HG03378 (cell line): ENCODE data around the gene KRTAP9-9.
"Not testable (repeated sequence)": the region's sequence is repeated elsewhere in the genome, so short reads cannot be mapped to it uniquely, and the experiment has no call there.

Experiments
- ATAC-seq: cut with Tn5 transposase; IDR thresholded peaks from one replicate; pipeline ENCODE4 v1.9.1; 2021; ENCODE audit warnings: mild to moderate bottlenecking, moderate library complexity; ENCODE audit not compliant: unreplicated experiment

Gene KRTAP9-9

GRCh38 chr17:41255381-41256290, at the start of gene KRTAP9-9:
KRTAP9-9 (plus strand) TSS chr17:41255384.
- not testable (repeated sequence) for ATAC-seq

- ATAC-seq = no peak
Measured at GRCh38 chr17:41211845-41212466, 43.2 kb upstream of the KRTAP9-9 start.

- ATAC-seq = no peak
Measured at GRCh38 chr17:41212524-41213169, 42.5 kb upstream of the KRTAP9-9 start.

- no peak for ATAC-seq
Measured at GRCh38 chr17:41215681-41216080, 39.5 kb upstream of the KRTAP9-9 start.

GRCh38 chr17:41223821-41224220, 31.4 kb upstream of the KRTAP9-9 start:
- ATAC-seq = no peak

GRCh38 chr17:41226051-41226450, 29.1 kb upstream of the KRTAP9-9 start:
- no peak for ATAC-seq

GRCh38 chr17:41226598-41227095, 28.5 kb upstream of the KRTAP9-9 start, which contains the start of gene KRTAP9-2:
KRTAP9-2 (plus strand) TSS chr17:41226648; CDS start chr17:41226655, 7 bp downstream.
- not testable (repeated sequence) for ATAC-seq

GRCh38 chr17:41230094-41230493, 25.1 kb upstream of the KRTAP9-9 start:
- no peak for ATAC-seq

GRCh38 chr17:41231731-41232130, 23.5 kb upstream of the KRTAP9-9 start:
- no peak for ATAC-seq

- ATAC-seq = not testable (repeated sequence)
Measured at GRCh38 chr17:41232399-41233105, 22.6 kb upstream of the KRTAP9-9 start, which contains the start of gene KRTAP9-3. KRTAP9-3 (plus strand) TSS chr17:41232449; CDS start chr17:41232502, 53 bp downstream.

- ATAC-seq = not testable (repeated sequence)
Measured at GRCh38 chr17:41237116-41237515, 18.1 kb upstream of the KRTAP9-9 start.

GRCh38 chr17:41237949-41238437, 17.2 kb upstream of the KRTAP9-9 start, which contains the start of gene KRTAP9-8:
KRTAP9-8 (plus strand) TSS chr17:41237999; CDS start chr17:41238052, 53 bp downstream.
- not testable (repeated sequence) for ATAC-seq

- not testable (repeated sequence) for ATAC-seq
Measured at GRCh38 chr17:41246995-41247787, 8.0 kb upstream of the KRTAP9-9 start.

GRCh38 chr17:41249637-41250240, 5.4 kb upstream of the KRTAP9-9 start, which contains the start of gene KRTAP9-4:
KRTAP9-4 (plus strand) TSS chr17:41249687; CDS start chr17:41249721, 34 bp downstream.
- ATAC-seq = not testable (repeated sequence)

GRCh38 chr17:41251261-41251660, 3.9 kb upstream of the KRTAP9-9 start:
- ATAC-seq = no peak

GRCh38 chr17:41254861-41255260, 323 bp upstream of the KRTAP9-9 start:
- no peak for ATAC-seq

- ATAC-seq = no peak
Measured at GRCh38 chr17:41256291-41256685, 1.1 kb downstream of the KRTAP9-9 start.

GRCh38 chr17:41258406-41258805, 3.2 kb downstream of the KRTAP9-9 start:
- no peak for ATAC-seq

- ATAC-seq = no peak
Measured at GRCh38 chr17:41263212-41263611, 8.0 kb downstream of the KRTAP9-9 start.
